ENCODE results near the gene RFK.
A peak's percentile ranks its signal among the peaks of the same experiment; 100 is the strongest.

The RFK gene

DNA sequence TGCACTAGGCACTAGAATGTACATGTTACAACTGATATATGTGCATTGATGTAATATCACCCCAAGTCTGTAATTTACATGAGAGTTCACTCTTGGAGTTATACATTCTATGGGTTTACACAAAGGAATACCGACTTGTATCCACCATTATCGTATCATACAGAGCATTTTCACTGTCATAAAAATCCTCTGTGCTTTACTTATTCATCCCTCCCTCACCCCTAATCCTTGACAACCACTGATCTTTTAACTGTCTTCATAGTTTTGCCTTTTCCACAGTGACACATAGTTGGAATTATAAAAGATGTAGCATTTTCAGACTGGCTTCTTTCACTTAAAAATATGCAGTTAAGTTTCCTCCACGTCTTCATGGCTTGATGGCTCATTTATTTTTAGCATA is 11.1 kb upstream of the RFK start:
- Histone ChIP-seq H3K4me3 (ENCODE audit: low read length) (no peak overlapping the region), H3K27me3 (ENCODE audit: insufficient read depth, low read length) (no peaks in the 10 kb centered on the region), H3K36me3 (ENCODE audit: insufficient read depth, low read length) (no peaks in the 10 kb centered on the region), H3K9ac (ENCODE audit: low read depth, low read length) (no peak overlapping the region), H3K27ac (ENCODE audit: low read depth, low read length) (no peak overlapping the region), H3K4me1 (ENCODE audit: insufficient read depth, low read length) (no peaks in the 10 kb centered on the region), H3K9me3 (ENCODE audit: insufficient read depth, low read depth, low read length) (no peaks in the 10 kb centered on the region)
- WGBS: 94% methylated on average over 2 of the region's 3 CpGs

- WGBS: 95% methylated on average over 1 of the region's 1 CpG
- Histone ChIP-seq H3K4me3 (ENCODE audit: low read length) (no peak overlapping the region), H3K9ac (ENCODE audit: low read depth, low read length) (no peak overlapping the region), H3K9me3 (ENCODE audit: insufficient read depth, low read depth, low read length) (no peaks in the 10 kb centered on the region), H3K27ac (ENCODE audit: low read depth, low read length) (no peak overlapping the region), H3K27me3 (ENCODE audit: insufficient read depth, low read length) (no peaks in the 10 kb centered on the region), H3K36me3 (ENCODE audit: insufficient read depth, low read length) (no peaks in the 10 kb centered on the region), H3K4me1 (ENCODE audit: insufficient read depth, low read length) (no peaks in the 10 kb centered on the region)
Measured at GRCh38 chr9:76404401-76404800, 10.2 kb upstream of the RFK start.

DNA sequence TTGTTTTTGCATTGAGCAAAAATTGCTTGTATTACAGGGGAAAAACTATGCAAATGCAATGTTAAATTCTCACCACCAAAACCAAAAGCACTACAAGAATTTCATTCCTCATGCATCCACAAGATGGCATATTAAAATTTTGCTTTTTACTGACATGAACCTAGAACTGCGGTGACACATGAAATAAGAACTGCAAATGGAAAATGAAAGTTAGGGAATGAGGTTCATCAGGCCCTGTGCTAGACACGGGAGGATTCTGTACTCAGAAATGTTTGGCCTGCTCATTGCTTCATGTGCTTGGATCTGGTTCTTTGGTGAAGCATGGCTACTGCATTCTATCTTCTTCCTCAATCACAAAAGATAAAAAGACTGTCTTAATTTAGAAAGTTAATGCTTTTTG is 9.1 kb upstream of the RFK start:
- Histone ChIP-seq H3K9me3 (ENCODE audit: insufficient read depth, low read depth, low read length) (no peaks in the 10 kb centered on the region), H3K4me3 (ENCODE audit: low read length) (no peak overlapping the region), H3K27me3 (ENCODE audit: insufficient read depth, low read length) (no peaks in the 10 kb centered on the region), H3K9ac (ENCODE audit: low read depth, low read length) (no peak overlapping the region), H3K4me1 (ENCODE audit: insufficient read depth, low read length) (no peaks in the 10 kb centered on the region), H3K27ac (ENCODE audit: low read depth, low read length) (no peak overlapping the region), H3K36me3 (ENCODE audit: insufficient read depth, low read length) (no peaks in the 10 kb centered on the region)
- 80% methylated on average over 2 of the region's 2 CpGs for WGBS

- 79% methylated on average over 2 of the region's 3 CpGs for whole genome bisulfite sequencing
- Histone ChIP-seq H3K36me3 (ENCODE audit: insufficient read depth, low read length) (no peaks in the 10 kb centered on the region), H3K9ac (ENCODE audit: low read depth, low read length) (no peak overlapping the region), H3K4me3 (ENCODE audit: low read length) (no peak overlapping the region), H3K4me1 (ENCODE audit: insufficient read depth, low read length) (no peaks in the 10 kb centered on the region), H3K9me3 (ENCODE audit: insufficient read depth, low read depth, low read length) (no peaks in the 10 kb centered on the region), H3K27ac (ENCODE audit: low read depth, low read length) (no peak overlapping the region), H3K27me3 (ENCODE audit: insufficient read depth, low read length) (no peaks in the 10 kb centered on the region)
Measured at GRCh38 chr9:76401580-76402354, 7.5 kb upstream of the RFK start.

DNA sequence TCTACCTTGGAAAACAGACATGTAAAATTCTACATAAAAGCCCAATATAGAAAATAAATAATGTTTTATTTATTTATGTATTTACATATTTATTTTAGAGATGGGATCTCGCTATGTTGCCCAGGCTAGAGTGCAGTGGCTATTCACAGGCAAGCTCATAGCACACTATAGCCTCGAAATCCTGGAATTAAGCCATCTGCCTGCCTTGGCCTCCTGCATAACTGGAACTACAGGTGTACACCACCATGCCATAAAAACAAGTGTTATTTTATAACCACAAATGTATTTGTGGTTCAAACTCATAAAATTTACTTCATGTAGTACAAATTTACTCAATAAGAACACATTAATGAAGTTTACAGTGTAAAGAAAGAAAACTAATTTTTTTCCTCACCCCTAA is 7.0 kb upstream of the RFK start:
- Histone ChIP-seq H3K4me3 (ENCODE audit: low read length) (no peak overlapping the region), H3K27ac (ENCODE audit: low read depth, low read length) (no peak overlapping the region), H3K4me1 (ENCODE audit: insufficient read depth, low read length) (no peaks in the 10 kb centered on the region), H3K27me3 (ENCODE audit: insufficient read depth, low read length) (no peaks in the 10 kb centered on the region), H3K36me3 (ENCODE audit: insufficient read depth, low read length) (no peaks in the 10 kb centered on the region), H3K9me3 (ENCODE audit: insufficient read depth, low read depth, low read length) (no peaks in the 10 kb centered on the region), H3K9ac (ENCODE audit: low read depth, low read length) (no peak overlapping the region)
- whole genome bisulfite sequencing: 94% methylated on average over 2 of the region's 2 CpGs

DNA sequence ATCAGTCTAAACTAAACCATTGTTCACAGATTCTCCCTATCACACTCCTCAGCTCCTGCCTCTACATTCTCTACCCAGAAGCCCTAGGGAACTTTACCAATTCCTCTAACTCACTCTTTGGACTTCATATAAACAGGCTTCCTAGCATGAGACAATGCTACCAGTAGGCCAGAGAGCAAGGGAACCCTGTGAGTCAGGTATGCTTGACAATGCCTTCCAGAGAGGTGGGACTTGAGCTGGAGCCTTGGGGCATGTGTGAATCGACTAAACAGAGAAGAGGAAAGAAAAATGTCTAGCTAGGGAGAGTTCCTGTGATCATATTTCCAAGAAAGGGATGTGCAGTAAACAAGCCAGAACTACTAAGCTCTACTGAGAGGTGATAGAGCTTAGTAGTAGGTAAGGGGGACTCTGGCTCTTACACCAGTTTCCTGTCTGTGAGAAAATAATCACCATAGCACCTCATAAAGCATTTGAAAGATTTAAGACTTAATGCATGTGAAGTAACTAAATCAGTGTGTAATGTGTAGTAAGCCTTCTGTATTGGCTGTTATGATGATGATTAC is 6.4 kb upstream of the RFK start:
- Histone ChIP-seq H3K4me3 (ENCODE audit: low read length) (no peak overlapping the region), H3K36me3 (ENCODE audit: insufficient read depth, low read length) (no peaks in the 10 kb centered on the region), H3K27me3 (ENCODE audit: insufficient read depth, low read length) (no peaks in the 10 kb centered on the region), H3K9ac (ENCODE audit: low read depth, low read length) (no peak overlapping the region), H3K9me3 (ENCODE audit: insufficient read depth, low read depth, low read length) (no peaks in the 10 kb centered on the region), H3K4me1 (ENCODE audit: insufficient read depth, low read length) (no peaks in the 10 kb centered on the region), H3K27ac (ENCODE audit: low read depth, low read length) (no peak overlapping the region)
- WGBS: 81% methylated on average over 1 of the region's 1 CpG

GRCh38 chr9:76399856-76400255 is 5.6 kb upstream of the RFK start:
- Histone ChIP-seq H3K4me1 (ENCODE audit: insufficient read depth, low read length) (no peaks in the 10 kb centered on the region), H3K27me3 (ENCODE audit: insufficient read depth, low read length) (no peaks in the 10 kb centered on the region), H3K4me3 (ENCODE audit: low read length) (no peak overlapping the region), H3K27ac (ENCODE audit: low read depth, low read length) (no peak overlapping the region), H3K36me3 (ENCODE audit: insufficient read depth, low read length) (no peaks in the 10 kb centered on the region), H3K9me3 (ENCODE audit: insufficient read depth, low read depth, low read length) (no peaks in the 10 kb centered on the region), H3K9ac (ENCODE audit: low read depth, low read length) (no peak overlapping the region)
- 100% methylated on average over 1 of the region's 1 CpG for WGBS

- Histone ChIP-seq H3K27me3 (ENCODE audit: insufficient read depth, low read length) (no peaks in the 10 kb centered on the region), H3K9me3 (ENCODE audit: insufficient read depth, low read depth, low read length) (peaks cover 5% of the 10 kb centered on the region; the same call in 1 of the 2 replicates), H3K36me3 (ENCODE audit: insufficient read depth, low read length) (peaks cover 8% of the 10 kb centered on the region), H3K27ac (ENCODE audit: low read depth, low read length) (no peak overlapping the region), H3K9ac (ENCODE audit: low read depth, low read length) (no peak overlapping the region), H3K4me3 (ENCODE audit: low read length) (no peak overlapping the region), H3K4me1 (ENCODE audit: insufficient read depth, low read length) (no peaks in the 10 kb centered on the region)
- 96% methylated on average over 13 of the region's 13 CpGs for WGBS
Measured at GRCh38 chr9:76396597-76396996, 2.4 kb upstream of the RFK start.

DNA sequence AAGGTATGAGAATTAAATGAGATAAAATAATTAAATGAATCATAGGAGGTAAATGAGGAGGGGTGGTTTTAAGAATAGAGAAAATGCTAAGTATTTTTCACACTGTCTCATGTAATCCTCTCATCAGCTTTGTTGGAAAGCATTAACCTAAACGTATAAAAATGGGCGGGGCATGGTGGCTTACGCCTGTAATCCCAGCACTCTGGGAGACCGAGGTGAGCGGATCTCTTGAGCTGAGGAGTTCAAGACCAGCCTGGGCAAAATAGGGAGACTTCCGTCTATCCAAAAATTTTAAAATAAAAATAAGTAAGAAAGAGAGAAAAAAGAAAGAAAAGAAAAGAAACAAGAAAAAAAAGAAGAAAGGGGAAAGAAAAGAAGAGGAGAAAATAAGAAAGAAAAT is 1.9 kb upstream of the RFK start:
- peaks cover 5% of the 10 kb centered on the region; the same call in 1 of the 2 replicates for H3K9me3 ChIP-seq (ENCODE audit: insufficient read depth, low read depth, low read length)
- H3K27me3 ChIP-seq (ENCODE audit: insufficient read depth, low read length): no peaks in the 10 kb centered on the region
- H3K4me1 ChIP-seq (ENCODE audit: insufficient read depth, low read length): no peaks in the 10 kb centered on the region
- peaks cover 13% of the 10 kb centered on the region for H3K36me3 ChIP-seq (ENCODE audit: insufficient read depth, low read length)
- H3K27ac ChIP-seq (ENCODE audit: low read depth, low read length): no peak overlapping the region
- WGBS: 86% methylated on average over 5 of the region's 6 CpGs
- no peak overlapping the region for H3K4me3 ChIP-seq (ENCODE audit: low read length)
- H3K9ac ChIP-seq (ENCODE audit: low read depth, low read length): no peak overlapping the region

GRCh38 chr9:76395381-76395780 is 1.2 kb upstream of the RFK start:
- Histone ChIP-seq H3K27ac (ENCODE audit: low read depth, low read length) (no peak overlapping the region), H3K4me1 (ENCODE audit: insufficient read depth, low read length) (no peaks in the 10 kb centered on the region), H3K9me3 (ENCODE audit: insufficient read depth, low read depth, low read length) (peaks cover 5% of the 10 kb centered on the region; the same call in 1 of the 2 replicates), H3K9ac (ENCODE audit: low read depth, low read length) (no peak overlapping the region), H3K36me3 (ENCODE audit: insufficient read depth, low read length) (peaks cover 20% of the 10 kb centered on the region), H3K4me3 (ENCODE audit: low read length) (peak overlapping the region; percentile 99), H3K27me3 (ENCODE audit: insufficient read depth, low read length) (no peaks in the 10 kb centered on the region)
- WGBS: 92% methylated on average over 10 of the region's 10 CpGs

DNA sequence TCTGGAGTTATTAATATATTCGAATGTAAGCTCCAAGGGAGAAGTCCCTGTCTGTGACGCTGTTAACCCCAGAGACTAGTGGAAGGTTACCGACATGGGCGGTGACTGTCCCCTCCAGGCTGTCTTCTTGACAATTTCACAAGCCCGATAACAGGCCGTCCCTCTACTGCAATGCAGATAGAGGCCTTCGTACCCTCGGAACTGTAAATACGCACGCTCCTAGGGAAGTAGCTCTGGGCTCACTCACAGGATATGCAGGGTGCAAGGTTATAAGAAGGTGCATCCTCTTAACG is 680 bp upstream of the RFK start:
- peak overlapping the region; percentile 94 for H3K27ac ChIP-seq (ENCODE audit: low read depth, low read length)

More for the DNA sequence above, 680 bp upstream of the RFK start:
- peak overlapping the region; percentile 92 for H3K9ac ChIP-seq (ENCODE audit: low read depth, low read length)
- peaks cover 20% of the 10 kb centered on the region for H3K36me3 ChIP-seq (ENCODE audit: insufficient read depth, low read length)
- H3K9me3 ChIP-seq (ENCODE audit: insufficient read depth, low read depth, low read length): peaks cover 5% of the 10 kb centered on the region; the same call in 1 of the 2 replicates
- H3K4me3 ChIP-seq (ENCODE audit: low read length): peak overlapping the region; percentile 99
- H3K4me1 ChIP-seq (ENCODE audit: insufficient read depth, low read length): no peaks in the 10 kb centered on the region
- H3K27me3 ChIP-seq (ENCODE audit: insufficient read depth, low read length): no peaks in the 10 kb centered on the region
- 2% methylated on average over 11 of the region's 11 CpGs for WGBS
